HG03097 (cell line): ENCODE results near the gene RAB11FIP5.
"Not testable (repeated sequence)": the region's sequence is repeated elsewhere in the genome, so short reads cannot be mapped to it uniquely, and the experiment has no call there.

Experiments
- ATAC-seq: cut with Tn5 transposase; IDR thresholded peaks from one replicate; pipeline ENCODE4 v1.9.1; 2021; ENCODE audit not compliant: unreplicated experiment, low FRiP score

The RAB11FIP5 gene

DNA sequence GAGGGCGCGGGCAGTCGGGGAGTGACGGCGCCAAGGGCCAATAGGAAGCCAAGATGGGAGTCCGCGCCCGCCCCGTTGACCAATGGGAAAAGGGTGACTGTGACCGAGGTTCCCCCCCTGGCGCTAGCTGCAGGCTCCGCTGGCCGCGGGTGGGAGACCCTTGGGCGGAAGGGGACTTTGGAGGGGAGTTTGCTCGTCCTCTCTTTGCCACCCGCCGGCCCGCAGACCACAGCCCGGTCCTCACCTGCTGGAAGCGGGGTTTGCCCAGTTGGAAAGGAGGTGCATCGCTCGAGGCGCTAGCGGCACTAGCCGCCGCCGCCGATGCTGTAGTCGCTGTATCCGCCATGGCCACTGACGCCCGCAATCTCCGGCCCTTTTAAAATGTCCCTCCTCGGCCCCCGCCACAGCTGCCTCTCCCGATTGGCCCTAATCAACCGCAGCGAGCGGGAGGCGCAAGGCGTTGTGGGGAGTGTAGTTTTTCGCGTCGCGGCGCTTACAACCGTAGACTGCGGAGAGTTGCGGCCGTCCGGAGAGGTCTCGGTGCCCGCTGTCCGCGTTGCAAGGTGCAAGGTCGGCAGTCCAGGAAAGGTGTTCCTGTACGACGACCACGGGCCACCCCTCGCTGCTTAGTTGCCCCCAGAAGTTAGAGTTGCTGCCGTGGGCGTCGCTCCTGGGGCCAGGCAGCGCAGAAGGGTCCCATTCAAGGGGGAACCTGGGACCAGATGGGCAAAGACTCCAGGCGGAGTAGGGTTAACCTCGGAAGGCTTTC is 41.2 kb downstream of the RAB11FIP5 start, which contains the start of gene SFXN5:
SFXN5 (minus strand) TSS at position 353 of the 769 bp plus-strand sequence; CDS start at position 346, 7 bp downstream.
- peak; percentile 86 for ATAC-seq

DNA sequence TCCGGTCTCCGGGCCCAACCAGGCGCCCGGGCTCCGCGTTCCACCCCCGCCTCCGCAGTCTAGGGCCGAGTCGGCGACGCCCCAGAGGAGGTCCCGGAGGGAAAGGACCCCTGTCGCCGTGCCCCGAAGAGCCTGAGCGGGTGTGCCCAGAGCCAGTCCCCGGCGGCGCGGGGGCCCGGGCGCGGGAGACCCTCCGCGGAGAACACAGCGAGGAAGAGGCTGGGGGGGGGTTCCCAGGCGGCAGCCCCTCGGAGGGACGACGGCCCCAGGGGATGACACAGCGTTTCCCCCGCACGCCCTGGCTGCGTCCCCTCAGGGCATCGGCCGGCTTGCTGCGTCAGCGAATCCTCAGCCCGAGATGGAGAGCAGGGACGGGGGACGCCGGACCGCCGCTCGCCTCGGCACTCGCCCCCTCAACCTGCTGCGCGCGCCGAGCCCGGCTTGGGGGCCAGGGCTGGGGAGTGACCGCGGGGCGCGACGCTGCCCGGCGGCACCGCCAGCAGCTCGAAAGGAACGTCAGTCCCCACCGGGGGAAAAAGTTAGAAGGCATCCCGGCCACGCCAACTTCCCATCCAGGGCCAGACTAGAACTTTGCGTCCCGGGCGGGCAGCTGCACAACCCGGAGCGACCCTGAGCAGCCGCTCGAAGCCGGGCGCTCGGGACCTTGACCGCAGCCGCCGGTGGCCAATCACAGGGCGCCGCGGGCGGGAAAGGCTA is 41.9 kb downstream of the RAB11FIP5 start:
- peak; percentile 6 for ATAC-seq

DNA sequence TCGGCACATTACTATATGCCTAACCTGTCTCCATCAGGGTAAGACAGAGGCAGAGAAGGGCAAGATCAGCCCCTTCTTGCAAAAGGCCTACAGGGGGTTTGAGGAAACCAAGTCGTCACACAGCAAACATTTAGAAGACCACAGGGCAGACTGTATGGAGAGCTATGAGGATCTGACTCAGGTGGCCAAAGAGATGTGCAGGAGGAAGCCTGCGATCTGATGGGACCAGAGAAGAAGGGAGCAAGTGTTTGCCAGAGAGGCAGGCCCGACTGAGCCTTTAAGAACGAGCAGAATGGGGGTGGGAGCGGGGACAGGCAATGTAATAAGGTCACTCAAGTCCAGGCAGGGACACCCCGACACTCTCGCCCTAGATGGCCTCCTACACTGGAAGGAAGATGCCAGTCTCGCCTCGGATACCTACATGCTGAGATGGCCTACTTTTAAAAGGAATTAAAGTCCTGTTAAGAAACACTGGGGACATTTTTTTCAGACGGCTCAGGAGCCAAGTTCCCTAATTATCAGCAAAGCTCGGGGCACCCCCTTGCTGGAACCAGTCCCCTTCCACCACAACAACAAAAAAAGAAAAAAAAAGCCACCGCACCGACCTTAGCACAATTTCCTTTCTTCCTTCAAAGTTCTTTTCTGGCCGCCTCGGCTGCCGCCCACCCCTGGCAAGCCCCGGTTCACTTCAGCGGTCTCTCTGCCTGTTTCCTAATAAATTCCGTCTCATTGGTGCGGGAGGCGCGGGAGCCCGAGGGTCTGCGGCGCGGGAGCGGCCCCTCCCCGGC is 42.7 kb downstream of the RAB11FIP5 start:
- no peak for ATAC-seq

DNA sequence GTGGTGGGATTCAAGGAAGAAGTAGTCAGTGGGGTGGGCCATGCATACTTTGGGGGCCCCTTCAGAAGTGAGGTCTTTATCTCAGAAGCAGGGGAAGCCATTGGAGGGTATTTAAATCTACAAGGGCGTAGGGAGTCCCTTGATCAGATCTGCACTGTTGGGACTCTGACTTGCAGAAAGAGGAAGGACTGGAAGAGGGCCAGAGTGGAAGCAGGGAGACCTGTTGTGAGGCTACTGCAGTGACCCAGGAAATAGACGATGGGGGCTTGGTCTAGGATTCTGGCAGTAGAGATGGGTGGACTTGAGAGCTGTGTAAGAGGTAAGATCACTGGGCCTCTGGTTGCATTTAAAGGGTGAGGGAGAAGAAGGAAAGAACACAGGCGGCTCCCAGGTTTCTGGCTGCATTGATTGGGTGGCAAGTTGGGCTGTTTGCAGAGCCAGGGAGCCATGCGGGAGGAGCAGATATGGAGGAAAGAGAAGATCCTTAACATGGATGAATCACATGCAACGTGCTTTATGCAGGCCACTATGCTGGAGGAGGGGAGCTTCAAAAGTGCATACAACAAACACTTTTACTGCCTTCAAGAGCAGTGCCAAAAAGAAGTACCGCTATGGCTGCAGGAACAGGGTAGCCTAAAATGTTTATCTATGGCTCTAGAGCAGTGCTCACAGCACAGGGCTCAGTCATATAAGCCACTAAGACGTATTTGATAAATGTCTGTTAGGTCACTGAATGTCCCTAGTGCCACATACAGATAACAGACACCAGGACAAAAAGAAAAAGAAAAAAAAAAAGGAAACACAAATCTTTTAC is 43.5 kb downstream of the RAB11FIP5 start:
- ATAC-seq = no peak

DNA sequence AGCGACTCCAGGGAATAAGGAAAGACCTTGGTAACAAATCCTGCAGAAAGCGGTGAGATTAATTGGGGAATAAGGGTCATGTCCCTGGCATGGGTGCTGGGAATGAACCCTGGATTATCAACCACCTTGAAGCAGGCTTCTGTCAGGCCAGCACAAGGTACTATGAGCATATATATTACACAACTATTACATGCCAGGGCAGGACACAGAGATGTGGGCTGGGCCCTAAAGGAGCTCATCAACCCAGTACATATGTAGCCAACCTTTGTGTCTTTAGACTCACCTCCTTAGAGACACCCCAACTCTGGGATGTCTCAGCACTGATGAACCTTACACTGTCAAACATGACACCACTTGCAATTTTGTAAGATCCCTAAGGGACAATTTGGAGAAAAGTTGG is 44.6 kb downstream of the RAB11FIP5 start:
- ATAC-seq = no peak

DNA sequence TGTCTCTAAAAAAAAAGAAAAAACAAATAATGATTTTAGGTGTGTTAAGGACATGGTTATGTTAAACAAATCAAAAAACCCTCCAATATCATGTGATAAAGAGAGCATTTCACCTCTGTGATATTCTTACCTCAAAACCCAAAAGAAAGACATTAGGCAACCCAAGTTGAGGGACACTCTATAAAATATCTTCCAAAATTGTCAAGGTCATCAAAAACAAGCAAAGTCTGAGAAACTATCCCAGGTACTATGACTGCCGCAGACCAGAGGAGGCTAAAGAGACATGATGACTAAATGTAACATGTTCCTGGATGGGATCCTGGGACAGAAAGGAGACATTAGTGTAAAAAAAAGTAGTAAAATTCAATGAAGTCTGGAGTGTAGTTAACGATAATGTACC is 45.7 kb downstream of the RAB11FIP5 start:
- ATAC-seq = no peak

DNA sequence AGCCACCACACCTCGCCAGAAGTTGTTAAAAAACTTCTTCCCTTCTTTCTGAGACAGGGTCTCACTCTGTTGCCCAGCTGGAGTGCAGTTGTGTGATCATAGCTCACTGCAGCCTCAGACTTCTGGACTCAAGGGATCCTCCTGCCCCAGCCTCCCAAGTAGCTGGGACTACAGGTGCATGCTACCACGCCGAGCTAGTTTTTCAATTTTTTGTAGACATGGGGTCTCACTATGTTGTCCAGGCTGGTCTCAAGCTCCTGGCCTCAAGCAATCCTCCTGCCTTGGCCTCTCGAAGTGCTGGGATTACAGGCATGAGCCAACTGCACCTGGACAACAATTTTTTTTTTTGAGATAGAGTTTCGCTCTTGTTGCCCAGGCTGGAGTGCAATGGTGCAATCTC is 47.7 kb downstream of the RAB11FIP5 start:
- not testable (repeated sequence) for ATAC-seq

DNA sequence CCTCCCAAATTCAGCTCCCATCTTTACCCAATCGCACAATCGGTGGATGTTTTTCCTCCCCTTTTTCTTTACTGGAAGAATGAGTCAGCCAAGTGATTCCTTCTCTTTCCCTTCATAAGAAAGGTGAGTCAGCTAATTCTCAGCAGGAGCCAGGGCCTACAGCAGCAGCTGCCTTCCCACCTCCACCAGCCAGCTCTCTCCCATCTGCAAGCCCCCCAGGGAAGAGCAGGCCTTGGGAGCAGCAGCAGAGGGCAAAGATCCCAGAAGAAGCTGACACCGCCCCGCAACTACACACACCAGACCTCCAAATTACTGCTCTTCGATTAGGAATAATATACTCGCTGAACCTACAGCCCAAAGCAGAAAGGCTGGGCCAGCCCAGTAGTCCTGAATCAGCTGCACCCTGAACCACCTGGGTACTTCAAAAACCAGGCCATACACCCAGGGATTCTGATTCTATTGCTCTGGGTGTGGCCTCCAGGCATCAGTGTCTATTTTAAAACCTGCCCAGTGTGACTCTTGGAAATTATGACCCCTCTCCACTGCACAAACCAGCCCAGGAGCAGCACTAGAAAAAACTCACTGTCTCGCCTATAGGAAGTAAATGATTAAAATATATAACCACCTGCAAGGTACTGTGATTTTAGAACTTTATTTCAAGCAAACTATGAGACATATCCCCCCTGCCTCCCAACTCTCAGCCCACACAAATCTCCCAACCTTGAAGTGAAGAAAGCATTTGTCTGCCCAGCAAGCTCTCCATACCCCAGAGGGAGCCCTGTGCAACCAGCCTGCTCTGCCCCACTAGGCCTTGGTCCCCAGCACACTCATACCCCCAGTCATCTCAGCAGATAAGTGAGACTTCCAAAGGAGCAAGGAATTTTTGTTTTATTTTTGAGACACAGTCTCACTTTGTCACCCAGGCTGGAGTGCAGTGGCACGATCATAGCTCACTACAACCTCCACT is 48.6 kb downstream of the RAB11FIP5 start:
- no peak for ATAC-seq

DNA sequence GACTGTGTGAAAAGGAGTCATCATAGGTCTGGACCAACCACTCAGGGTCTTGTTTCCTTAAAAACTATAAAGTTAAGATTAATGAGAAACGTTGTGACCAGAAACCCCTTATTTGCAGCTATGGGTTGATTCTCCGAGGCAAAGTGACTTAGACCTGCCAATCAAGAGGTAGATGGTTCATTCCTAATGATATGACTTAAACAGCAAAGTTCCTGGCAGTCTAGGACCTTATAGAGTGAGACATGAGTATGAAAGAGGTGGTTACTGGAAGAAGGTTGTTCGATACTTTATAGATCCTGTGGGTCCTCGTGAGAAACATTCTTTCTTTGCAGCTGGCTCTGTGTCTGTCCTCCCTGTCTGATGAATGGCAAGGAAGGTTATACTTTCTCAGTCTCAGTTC is 49.3 kb downstream of the RAB11FIP5 start:
- ATAC-seq = no peak

DNA sequence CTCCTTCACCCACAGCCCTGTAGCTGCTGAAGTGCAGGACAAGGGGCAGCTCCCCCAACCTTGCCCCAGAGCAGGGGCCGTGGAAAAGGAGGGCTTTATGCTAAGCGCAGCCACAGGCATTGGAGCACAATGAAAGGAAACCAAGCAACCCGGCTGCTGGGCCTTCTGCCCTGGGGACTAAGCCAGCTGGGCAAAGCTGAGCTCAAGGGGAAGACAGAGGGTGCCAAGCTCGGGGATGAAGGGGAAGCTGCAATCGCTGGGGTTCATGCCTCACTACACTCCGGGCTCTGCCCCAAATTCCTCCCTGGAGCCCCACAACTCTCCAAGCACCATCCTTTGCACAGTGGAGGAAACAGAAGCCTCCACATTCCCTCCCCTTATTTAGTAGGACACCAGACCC is 53.6 kb downstream of the RAB11FIP5 start:
- ATAC-seq = no peak

DNA sequence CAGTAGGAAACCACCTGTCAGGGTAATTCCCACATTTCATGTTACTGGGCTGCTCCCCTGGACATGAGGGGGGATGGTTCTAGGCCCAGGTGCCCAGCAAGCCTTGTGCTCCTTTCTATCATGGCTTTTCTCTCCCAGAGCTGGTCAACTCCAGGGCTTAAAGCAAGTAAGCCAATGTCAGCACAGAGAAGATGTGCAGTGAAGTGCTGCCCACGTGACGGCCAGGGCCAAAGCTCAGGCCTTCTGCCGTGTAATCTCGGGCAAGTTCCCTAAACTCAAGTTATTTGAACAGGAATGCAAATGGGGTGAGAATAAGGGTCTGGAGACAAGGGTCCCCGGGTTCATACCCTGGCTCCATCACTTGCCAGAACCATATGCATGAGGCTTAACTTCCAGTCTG is 57.8 kb downstream of the RAB11FIP5 start:
- ATAC-seq = no peak

DNA sequence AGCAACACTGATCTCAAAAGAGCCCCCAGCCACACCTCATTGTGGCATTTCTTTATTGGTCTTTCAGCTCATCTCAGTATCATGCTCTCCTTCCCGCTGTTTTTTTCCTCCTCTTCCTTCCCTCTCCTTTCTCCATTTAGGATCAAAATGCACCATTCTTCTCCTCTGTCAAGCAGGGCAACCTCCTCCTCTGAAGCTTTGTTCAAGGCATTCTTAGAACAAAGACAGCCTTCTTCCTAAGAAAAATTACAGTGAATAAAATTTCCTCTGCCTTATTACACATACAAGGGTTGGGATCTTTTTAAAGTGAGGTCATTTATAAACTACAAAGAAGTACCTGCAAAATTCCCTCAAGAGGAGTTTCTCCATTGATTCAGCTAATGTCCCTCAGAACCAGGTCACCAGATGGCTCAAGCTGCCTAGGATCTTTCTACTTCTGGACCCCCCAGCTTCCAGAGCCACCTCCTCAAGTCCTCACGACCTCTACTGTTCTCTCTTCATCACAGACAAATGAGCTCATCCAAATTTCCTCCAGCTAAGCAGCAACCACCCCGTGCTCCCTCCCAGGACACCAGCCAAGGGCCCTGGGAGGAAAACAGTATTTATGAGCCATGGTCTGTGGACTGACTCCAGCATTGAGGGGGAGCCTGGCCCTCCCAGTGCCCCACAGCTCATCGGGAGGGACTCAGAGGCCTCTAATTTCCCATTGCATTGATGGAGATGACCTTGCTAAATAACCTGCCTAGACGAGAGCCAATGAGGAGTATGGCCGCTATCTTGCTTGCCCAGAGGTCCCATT is 59.2 kb downstream of the RAB11FIP5 start:
- ATAC-seq = no peak

DNA sequence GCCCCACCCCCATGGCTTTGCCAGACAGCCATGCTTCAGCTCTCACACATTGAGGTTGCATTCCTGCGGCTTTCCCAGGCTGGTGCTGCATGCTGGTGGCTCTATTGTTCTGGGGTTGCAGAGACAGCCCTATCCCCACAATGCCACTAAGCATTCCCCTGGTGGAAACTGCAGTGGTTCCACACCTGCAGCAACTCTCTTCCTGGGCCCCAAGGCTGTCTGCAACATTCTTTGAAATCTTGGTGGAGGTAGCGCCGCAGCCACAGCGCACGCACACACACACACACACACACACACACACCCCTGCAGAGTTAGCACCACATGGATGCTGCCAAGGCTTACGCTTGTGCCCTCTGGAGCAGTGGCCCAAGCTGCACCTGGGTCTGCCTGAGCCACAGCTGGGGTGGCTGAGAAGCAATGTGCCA is 62.6 kb downstream of the RAB11FIP5 start:
- ATAC-seq = no peak

DNA sequence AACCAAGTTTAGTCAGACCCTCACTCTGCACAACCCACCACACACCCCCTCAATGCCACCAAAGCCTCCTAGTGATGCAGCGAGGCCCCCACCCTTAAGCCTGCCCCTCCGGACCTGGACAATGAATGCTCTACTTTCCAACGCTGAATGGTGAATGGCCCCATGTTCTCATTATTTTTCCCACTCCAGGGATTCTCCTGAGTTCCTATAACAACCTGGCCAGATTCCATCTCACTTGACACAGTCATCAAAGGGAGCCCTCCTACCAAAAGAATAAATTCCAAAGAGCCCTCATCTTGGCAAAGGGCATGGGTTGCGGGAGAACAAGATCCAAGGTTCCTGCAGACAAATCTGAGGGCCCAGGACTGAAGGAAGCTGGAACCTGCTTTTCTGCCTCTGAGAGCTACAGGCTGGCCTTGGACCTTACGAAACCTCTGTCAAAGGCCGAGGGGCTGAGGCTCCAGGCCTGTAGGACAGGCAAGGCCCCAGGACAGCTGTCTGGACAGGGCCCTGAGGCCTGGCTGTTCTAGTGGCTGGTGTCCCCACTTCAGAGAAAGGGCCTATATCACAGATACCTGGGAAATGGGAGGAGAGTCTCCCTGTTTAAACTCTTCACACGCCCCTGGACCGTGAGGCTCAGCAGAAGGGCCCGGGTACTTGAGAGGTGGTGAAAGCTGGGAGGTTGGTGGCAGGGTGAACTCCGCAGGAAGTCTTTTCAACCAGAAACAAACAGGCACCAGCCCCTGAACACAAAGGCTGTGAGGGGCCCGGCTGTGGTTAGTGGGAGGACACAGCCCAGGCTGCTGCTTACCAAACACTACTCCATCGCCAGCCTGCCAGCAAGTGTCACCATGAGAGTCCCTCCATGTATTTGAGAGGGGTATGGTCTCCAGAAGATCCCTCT is 68.6 kb downstream of the RAB11FIP5 start:
- ATAC-seq = no peak

DNA sequence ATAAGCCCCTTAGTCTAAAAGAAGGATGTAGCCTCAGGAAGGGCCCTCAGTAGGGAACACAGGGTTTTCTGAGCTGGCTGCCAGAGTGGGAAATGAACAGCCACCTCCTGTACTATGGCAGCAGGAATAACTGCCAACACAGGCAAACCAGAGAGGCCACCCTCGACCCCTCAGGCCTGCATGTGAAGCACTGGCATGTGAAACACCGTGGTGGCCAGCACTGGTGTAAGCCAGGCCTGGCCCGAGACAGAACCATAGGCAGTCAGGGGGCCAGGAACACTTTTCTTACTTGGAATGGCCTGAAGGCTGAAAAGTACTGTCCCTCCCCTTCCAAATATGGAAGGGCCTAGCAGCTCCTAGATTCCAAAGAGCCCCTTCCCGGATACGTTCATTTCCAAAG is 69.5 kb downstream of the RAB11FIP5 start:
- no peak for ATAC-seq

DNA sequence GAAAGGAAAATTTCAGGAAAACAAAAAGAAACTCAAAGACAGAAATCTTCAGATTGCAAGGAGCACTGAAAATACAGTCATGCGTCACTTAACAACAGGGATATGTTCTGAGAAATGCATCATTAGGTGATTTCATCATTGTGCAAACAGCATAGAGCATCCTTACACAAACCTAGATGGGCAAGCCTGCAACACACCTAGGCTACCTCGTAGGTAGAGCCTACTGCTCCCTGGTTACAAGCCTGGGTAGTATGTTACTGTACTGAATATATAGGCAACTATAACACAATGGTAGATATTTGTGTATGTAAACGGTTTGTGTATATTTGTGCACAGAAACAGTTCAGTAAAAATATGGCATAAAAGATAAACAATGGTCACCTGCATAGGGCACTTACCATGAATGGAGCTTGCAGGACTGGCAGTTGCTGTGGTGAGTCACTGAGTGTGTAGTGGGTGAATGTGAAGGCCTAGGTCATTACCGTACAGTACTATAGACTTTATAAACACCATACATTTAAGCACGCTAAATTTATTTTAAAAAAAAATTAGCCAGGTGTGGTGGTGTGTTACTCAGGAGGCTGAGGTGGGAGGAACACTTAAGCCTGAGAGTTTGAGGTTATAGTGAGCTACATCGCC is 74.7 kb downstream of the RAB11FIP5 start:
- ATAC-seq = no peak

DNA sequence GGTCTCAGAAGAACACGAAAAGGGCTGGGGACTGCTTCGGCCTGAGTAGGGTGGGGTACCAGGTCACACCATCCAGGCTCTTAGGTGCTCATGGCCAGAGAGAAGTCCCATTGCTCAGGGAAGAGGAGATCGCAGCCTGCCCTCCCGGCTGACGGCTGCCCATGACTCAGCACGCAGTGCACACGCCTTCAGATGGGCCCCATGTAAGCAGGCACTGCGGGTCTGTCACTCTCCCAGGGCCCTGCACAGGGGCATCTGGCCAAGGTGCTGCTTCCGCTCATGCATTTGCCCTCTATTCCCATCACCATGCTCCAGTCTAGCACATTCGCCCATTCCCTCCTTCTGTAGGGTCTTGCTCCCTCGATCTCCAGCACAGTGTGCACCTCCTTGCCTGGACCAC is 76.0 kb downstream of the RAB11FIP5 start:
- no peak for ATAC-seq
